DMS79 (cell line): ENCODE data around the gene DCUN1D2.
"Not testable (repeated sequence)": the region's sequence is repeated elsewhere in the genome, so short reads cannot be mapped to it uniquely, and the experiment has no call there.

Experiments used
- DNase-seq: peaks from one replicate; lab custom pipeline; 2025; lab: John Stamatoyannopoulos, UW

DCUN1D2 gene

GRCh38 chr13:113446488-113446854 is 44.0 kb downstream of the DCUN1D2 start:
- no peak for DNase-seq

- no peak for DNase-seq
Observed at GRCh38 chr13:113445791-113446487, 44.6 kb downstream of the DCUN1D2 start.

GRCh38 chr13:113443991-113444390 is 46.5 kb downstream of the DCUN1D2 start:
- no peak for DNase-seq

DNA sequence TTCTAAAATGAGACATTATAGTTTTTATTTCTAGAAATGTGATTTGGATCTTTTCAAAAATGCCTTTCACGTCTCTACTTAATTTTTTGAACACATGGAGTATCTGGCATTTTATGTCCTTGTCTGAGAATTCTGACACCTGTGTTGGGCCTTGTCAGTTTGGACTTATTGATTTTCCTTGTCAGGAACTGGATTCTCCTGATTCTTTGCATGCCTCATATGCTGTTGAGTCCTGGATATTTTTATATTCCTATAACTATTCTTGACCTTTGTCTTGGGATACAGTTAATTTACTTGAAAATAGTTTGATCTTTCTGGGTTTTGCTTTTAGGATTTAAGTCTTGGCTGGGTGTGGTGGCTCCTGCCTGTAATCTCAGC is 47.5 kb downstream of the DCUN1D2 start:
- no peak for DNase-seq

DNA sequence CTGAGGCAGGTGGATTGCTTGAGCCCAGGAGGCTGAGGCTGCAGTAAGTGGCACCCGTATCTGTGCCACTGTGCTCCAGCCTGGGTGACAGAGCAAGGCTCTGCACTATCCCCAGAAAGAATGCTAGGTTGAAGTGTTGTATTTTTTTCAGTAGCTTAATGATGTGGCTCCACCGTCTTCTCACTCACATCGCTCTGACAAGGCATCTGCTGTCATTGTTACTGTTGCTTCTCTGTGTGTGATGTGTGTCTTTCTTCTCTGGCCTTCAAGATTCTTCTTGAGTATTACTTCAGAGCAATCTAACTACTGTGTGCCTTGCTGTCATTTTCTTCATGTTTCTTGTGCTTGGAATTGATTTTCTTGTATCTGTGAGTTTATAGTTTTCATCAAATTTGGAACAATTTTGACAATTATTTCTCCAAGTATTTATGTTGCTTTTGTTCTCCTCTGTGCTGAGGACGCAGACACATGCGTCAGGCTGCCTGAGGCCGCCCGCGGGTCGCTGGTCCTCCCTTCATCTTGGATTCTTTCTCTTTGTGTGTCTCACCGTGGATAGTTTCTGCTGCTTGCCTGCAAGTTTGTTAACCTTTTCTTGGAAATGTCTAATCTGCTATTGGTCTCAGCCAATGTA is 48.0 kb downstream of the DCUN1D2 start:
- no peak for DNase-seq

- no peak for DNase-seq
Observed at GRCh38 chr13:113441661-113442060, 48.9 kb downstream of the DCUN1D2 start.

- no peak for DNase-seq
Observed at GRCh38 chr13:113437408-113438010, 53.0 kb downstream of the DCUN1D2 start.

- not testable (repeated sequence) for DNase-seq
Observed at GRCh38 chr13:113436866-113437265, 53.6 kb downstream of the DCUN1D2 start.

DNA sequence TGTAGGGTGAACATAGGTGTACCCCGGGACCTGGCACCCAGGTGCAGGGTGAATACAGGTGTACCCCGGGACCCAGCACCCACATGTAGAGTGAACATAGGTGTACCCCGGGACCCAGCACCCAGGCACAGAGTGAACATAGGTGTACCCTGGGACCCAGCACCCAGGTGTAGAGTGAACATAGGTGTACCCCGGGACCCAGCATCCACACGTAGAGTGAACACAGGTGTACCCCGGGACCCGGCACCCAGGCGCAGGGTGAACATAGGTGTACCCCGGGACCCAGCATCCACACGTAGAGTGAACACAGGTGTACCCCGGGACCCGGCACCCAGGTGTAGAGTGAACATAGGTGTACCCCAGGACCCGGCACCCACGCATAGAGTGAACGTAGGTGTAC is 54.6 kb downstream of the DCUN1D2 start:
- DNase-seq = not testable (repeated sequence)

- DNase-seq = no peak
Observed at GRCh38 chr13:113433391-113433916, 57.1 kb downstream of the DCUN1D2 start.

DNA sequence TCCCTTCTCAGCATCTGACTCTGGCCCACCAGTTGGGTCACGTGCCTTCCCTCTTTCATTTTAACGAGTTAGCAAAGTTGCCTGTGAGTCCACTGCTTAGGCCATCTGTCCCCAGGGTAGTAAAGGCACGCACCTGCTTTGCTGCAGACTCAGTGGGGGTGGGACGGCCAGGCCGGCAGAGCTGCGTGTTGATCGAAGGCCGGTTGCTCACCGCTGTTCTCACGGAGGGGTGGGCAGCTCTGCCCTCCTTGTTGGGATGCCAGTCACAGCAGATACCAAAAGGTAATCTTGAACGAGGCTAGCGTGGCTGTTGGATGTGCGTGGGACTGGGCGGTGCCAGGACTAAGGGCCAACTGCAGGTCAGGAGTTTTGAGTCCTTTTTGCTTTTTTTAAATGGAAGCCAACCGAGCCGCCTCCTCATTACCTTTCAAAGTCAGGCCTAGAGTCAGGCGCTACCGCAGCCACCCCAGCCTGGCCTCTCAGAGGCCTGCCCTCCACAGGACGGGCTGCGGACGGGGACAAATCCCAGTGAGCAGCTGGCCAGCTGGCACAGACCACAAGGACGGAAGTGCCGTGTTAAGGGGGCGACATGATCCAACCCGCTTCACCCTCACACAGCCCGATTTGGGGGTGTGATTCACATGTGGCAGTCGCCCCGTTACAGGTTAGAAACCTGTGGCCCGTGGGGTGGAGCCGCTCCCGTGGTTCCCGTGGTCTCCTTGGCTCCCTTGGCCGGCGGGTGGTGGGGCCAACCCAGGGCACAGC is 57.8 kb downstream of the DCUN1D2 start:
- DNase-seq = no peak

GRCh38 chr13:113431171-113431570 is 59.3 kb downstream of the DCUN1D2 start:
- DNase-seq = no peak

- no peak for DNase-seq
Observed at GRCh38 chr13:113430378-113431110, 60.0 kb downstream of the DCUN1D2 start.

GRCh38 chr13:113429608-113429985 is 60.9 kb downstream of the DCUN1D2 start:
- DNase-seq = no peak

DNA sequence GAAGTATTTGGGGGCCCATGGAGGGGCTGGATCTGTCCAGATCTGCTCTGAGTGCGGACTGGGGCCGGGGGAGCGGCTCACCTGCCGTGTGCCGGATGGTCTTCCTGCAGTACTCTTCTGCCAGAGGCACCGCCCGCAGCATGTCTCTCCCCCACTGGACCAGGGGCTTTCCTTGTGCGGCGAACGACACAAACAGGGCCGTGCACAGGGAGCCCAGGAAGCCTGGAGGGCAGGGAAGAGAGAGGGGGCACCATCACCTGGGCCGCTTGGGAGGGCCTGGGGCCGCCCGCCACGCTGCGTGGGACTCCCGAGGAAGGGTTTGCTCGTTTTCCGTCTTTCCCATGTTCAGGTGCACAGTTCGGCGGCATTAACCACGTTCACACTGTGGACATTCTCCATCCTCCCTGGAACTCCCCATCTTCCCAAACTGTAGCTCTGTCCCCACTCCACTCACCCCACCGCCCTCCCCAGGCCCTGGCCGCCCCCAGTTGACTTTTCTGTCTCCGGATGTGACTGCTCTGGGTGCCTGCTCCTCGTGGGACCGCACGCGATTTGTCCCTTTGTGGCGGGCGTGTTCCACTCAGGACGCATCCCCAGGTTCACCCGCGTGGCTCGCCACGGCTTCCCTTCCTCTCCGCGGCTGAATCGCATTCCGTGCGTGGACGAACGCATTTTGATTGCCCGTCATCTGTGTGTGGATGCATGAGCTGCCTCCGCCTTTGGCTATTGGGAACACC is 61.5 kb downstream of the DCUN1D2 start:
- DNase-seq = no peak

DNA sequence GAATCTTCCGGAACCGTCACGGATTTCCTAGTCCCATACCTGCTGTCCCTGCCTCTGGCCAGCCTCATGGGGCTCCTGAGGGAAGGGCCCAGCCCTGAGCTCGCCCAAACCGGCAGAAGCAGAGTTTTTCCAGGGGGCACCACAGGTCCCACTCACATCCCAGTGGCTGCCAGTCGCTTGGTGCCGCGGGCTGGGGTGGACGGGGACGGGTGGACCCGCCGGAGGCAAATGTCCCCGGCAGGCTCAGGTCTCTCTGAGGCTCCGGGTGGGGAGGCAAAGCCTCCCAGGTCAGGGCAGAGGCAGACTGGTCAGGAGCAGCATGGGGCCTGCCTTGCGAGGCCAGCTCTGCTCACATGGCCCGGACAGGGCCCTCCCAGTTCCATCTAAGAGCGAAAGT is 62.0 kb downstream of the DCUN1D2 start:
- DNase-seq = no peak

- DNase-seq = no peak
Observed at GRCh38 chr13:113427562-113428468, 62.7 kb downstream of the DCUN1D2 start.

DNA sequence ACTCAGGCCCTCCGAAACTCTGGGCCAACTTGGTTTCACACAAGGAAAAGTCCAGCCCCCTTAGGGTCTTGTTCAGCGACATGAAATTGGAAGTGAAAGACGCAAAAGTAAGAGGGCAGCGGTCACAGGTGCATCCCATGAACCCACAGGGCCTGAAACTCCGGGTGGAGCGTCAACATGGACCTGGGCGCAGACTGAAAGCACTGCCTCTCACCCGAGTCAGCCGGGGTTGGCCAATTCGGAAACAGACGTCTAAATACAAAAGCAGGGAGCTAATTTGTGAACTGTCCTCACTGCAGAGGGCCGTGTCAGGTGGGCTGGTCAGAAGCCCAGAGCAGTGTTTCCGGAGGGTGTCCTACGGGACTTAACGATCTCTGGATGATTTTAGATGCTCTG is 63.9 kb downstream of the DCUN1D2 start:
- no peak for DNase-seq

- DNase-seq = no peak
Observed at GRCh38 chr13:113425941-113426590, 64.4 kb downstream of the DCUN1D2 start.
